K562 treated with DMSO at 1 percent for 12 hours (cell line): ENCODE results near the gene TPCN2. TPM values are rescaled to one million over a fixed set of nuclear protein-coding genes. Genes with fewer than 3 reads are reported as not detected.

Source experiments
- total RNA-seq: library from RNA; unstranded; fragments of 300-600 nt; gene quantifications from 2 replicates; pipeline ENCODE4 v1.2.3, GENCODE V29; 2022; ENCODE audit not compliant: insufficient read depth

Gene TPCN2
- 5.2 and 6.8 TPM in 2 replicates for total RNA-seq

DNA sequence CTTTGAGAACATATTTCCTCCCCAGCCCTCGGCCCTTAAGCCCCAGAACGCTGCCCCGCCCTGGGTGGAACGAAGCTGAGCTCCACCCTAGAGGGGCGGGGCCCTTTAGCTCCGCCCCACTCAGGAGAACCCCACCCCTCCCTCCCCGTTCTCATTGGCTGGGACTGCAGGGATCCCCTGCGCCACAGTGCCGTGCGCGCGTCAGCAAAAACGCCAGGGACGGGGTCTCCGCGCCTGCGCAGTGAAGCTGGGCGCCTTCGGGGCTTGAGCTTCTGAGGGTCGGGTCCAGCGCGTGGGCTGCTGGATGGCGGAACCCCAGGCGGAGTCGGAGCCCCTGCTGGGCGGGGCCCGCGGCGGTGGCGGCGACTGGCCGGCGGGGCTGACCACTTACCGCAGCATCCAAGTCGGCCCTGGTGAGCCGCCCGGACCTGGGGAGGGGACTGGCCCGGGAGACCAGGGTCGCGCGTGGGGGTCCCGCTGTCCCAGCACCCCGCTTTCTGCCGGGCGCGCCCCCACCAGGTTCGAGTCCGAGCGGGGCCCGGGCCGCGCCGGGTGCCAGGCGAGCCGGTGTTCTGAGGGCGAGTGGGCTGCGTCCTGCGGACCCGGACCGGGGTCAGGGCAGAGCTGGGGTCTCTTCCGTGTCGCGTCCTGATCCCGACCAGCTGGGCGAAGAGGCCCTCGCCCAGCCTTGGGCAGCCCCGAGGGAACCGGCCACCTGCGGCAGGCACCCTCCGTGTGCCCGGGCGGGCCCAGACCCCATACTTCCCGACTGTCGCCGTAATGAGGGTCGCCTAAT, at the start of gene TPCN2:
TPCN2 (plus strand) TSS at position 239 of the 796 bp plus-strand sequence; CDS start at position 305, 66 bp downstream.

DNA sequence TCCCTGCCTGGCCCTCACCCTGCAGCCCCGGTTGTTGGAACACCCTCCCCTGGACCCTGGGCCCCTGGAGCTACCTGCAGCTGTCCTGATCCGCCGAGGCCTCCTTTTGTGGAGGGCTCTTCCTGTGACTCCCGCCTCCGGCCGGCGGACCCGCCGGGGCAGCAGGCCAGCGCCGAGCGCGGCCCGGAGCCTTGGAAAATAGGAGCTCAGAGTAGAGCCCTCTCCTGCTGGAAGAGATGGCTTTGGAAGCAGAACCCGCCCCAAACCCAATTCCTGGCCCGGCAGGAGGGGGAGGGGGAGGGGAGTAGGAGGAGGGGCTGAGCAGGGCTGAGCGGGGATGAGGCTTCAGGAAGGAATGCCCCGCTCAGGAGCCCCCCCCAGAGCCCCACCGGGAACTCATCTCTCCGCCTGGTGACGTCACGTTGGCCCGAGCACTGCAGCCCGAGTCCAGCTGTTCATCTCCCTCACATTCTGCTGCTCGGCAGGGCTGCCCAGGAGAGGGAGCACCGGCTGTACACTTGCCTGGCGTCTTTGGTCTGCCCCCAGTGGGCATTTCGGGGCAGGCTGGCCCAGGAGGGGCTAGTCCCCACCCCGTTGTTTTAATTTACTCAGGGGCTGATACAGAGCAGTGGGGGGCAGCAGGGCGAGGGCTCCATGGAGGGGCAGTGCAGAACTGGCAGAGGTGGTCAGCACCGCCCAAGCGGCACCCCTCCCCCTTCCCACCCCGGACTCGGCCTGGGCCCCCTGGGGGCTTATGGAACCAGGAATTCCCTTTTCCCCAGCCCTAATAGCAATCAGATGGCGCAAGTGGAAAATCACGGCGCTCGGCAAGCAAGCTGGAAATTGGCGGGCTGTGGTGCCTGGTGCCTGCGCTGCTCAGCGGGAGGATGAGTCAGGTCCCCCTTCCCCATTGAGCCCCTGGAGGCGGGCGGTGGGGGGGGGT, 35.5 kb upstream of the TPCN2 start, which contains the start of gene MRGPRF:
MRGPRF (minus strand) TSS at position 238 of the 943 bp plus-strand sequence. CDS start 3,345 bp downstream, outside the sequence.

DNA sequence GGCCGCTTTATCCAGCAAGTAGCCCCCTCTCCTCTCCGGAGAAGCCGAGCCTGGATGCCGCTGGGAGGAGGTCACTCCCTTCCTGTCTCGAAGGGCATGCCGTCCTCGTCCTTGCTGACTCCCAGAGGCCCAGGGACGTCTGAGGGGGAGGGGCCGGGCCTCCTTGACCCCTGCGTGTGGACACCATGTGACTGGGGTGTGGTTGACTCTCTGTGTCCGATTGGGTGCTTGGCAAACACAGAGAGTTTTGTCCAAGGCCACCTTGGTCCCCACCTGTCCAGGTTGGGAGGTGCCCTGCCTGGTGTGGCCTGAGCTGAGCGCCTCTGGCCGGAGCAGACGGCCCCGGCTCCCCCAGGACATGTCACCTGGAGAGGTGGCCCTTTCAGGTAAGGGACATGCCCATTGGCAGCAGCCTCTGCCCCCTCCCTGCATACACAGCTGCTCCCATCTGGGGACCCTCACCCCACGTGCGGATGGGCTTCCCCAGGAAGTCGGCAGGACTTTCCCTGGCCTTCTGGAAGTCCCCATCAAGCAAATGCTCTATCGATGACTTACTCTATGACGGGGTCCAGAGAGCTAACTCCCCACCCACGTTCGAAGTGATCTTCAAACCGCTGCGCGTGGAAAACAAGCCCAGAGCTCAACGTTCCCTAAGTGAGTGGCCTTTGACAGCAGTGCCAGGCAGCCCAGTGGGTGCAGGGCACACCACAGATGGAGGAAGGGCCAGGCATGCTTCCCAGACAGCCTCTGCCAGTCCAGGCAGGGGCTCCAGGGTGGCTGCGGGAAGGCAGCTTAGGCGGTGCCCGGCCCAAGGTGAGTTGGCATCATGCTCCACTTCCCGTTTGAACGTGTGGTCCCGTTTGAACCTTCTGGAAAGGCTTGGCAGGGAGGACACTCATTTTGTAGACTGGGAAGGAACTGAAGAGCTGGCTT, 106.8 kb downstream of the TPCN2 start, which contains the start of gene SMIM38:
SMIM38 (plus strand) TSS at position 634 of the 933 bp plus-strand sequence. CDS start 1,912 bp downstream, outside the sequence.

Other genes starting within 250 kb of the TPCN2 start
- 5.1 and 11.5 TPM in 2 replicates for gene CPT1A, start 207.0 kb upstream of the TPCN2 start, total RNA-seq
- 136 and 188 TPM in 2 replicates for gene MRPL21, start 145.1 kb upstream of the TPCN2 start, total RNA-seq
- 16.4 and 18.6 TPM in 2 replicates for gene IGHMBP2, start 145.0 kb upstream of the TPCN2 start, total RNA-seq
- gene MRGPRD, start 67.9 kb upstream of the TPCN2 start, total RNA-seq, result not detected in 2 replicates
- gene MRGPRF, start 35.7 kb upstream of the TPCN2 start, total RNA-seq, result not detected in 2 replicates
- 0.22 and 0.30 TPM in 2 replicates for gene SMIM38, start 107.0 kb downstream of the TPCN2 start, total RNA-seq
- gene MYEOV, start 245.2 kb downstream of the TPCN2 start, total RNA-seq, result 31.8 and 32.0 TPM in 2 replicates